Neuronal stem cell (in vitro differentiated cells): Measurements from ENCODE around the gene NFATC2.

Source experiments
- DNase-seq: peaks from one replicate; pipeline ENCODE4 v3.0.0-alpha.2; 2013; ENCODE audit warnings: low spot score
- H2AFZ ChIP-seq: one replicate; pipeline ENCODE4 v1.6.1; 2013; ENCODE audit warnings: mild to moderate bottlenecking, low read length, inconsistent platforms
- H2AK5ac ChIP-seq: 2 replicates; pipeline ENCODE4 v1.6.1; 2013; ENCODE audit warnings: low read depth, mild to moderate bottlenecking, inconsistent platforms, low read length, moderate library complexity, mixed read lengths
- H2BK120ac ChIP-seq: 2 replicates; pipeline ENCODE4 v1.6.1; 2013; ENCODE audit warnings: low read depth, mild to moderate bottlenecking, inconsistent platforms, low read length, moderate library complexity, mixed read lengths
- H2BK12ac ChIP-seq: one replicate; pipeline ENCODE4 v1.6.1; 2013; ENCODE audit warnings: low read length, inconsistent platforms
- H2BK15ac ChIP-seq: 2 replicates; pipeline ENCODE4 v1.6.1; 2013; ENCODE audit warnings: mild to moderate bottlenecking, low read length, inconsistent platforms, mixed read lengths
- H2BK5ac ChIP-seq: one replicate; pipeline ENCODE4 v1.6.1; 2013; ENCODE audit warnings: inconsistent platforms, mild to moderate bottlenecking, low read length, moderate library complexity
- H3K14ac ChIP-seq: one replicate; pipeline ENCODE4 v1.6.1; 2013; ENCODE audit warnings: low read length, inconsistent platforms
- H3K18ac ChIP-seq: 2 replicates; pipeline ENCODE4 v1.6.1; 2013; ENCODE audit warnings: low read length, inconsistent platforms
- H3K23ac ChIP-seq: 2 replicates; pipeline ENCODE4 v1.6.1; 2013; ENCODE audit warnings: low read depth, mild to moderate bottlenecking, mixed read lengths, low read length, inconsistent platforms; ENCODE audit not compliant: poor library complexity
- H3K27ac ChIP-seq: replicated peaks from 3 replicates; pipeline ENCODE4 v1.5.1; 2013; ENCODE audit warnings: low read length, inconsistent platforms
- H3K27me3 ChIP-seq, 3 experiments: 2 replicates each; pipeline ENCODE4 v1.6.1; 2013; ENCODE audit warnings: low read length in 3 of 3, mild to moderate bottlenecking in 2 of 3, inconsistent platforms in 1 of 3, low read depth in 1 of 3, mixed read lengths in 1 of 3, moderate library complexity in 1 of 3; ENCODE audit not compliant: control insufficient read depth in 3 of 3, insufficient read depth in 3 of 3
- H3K36me3 ChIP-seq, 2 donors: replicated peaks in 1 of 2; 2 replicates each; pipeline ENCODE4 v1.6.1; 2013; ENCODE audit warnings: low read length in 2 of 2; ENCODE audit not compliant: control insufficient read depth in 2 of 2, insufficient read depth in 2 of 2
- H3K4ac ChIP-seq: 2 replicates; pipeline ENCODE4 v1.6.1; 2013; ENCODE audit warnings: inconsistent platforms, mild to moderate bottlenecking, low read length, moderate library complexity
- H3K4me1 ChIP-seq, 2 donors: 1 replicate in 1 of 2; 2 replicates in 1 of 2; pipeline ENCODE4 v1.6.1; 2013; ENCODE audit warnings: low read length in 2 of 2, low read depth in 1 of 2; ENCODE audit not compliant: control insufficient read depth in 2 of 2, insufficient read depth in 1 of 2
- H3K4me2 ChIP-seq: one replicate; pipeline ENCODE4 v1.6.1; 2013; ENCODE audit warnings: mild to moderate bottlenecking, low read length, inconsistent platforms; ENCODE audit not compliant: insufficient read depth, poor library complexity, severe bottlenecking
- H3K4me3 ChIP-seq, 2 donors: 2 replicates each; pipeline ENCODE4 v1.5.1; 2013; ENCODE audit warnings: low read length in 2 of 2, mild to moderate bottlenecking in 2 of 2, inconsistent platforms in 1 of 2, moderate library complexity in 1 of 2
- H3K79me1 ChIP-seq: one replicate; pipeline ENCODE4 v1.6.1; 2013; ENCODE audit warnings: low read depth, mild to moderate bottlenecking, inconsistent platforms, low read length, moderate library complexity
- H3K9ac ChIP-seq: one replicate; pipeline ENCODE4 v1.6.1; 2013; ENCODE audit warnings: mild to moderate bottlenecking, low read depth, low read length, inconsistent platforms; ENCODE audit not compliant: poor library complexity
- H3K9me3 ChIP-seq, 2 donors: replicated peaks in 1 of 2; 2 replicates each; pipeline versions ENCODE3 to v1.6.1; 2013; ENCODE audit warnings: low read length in 2 of 2, mild to moderate bottlenecking in 2 of 2, inconsistent platforms in 1 of 2, low read depth in 1 of 2, mixed read lengths in 1 of 2, moderate library complexity in 1 of 2; ENCODE audit not compliant: control insufficient read depth in 2 of 2, insufficient read depth in 1 of 2
- H4K8ac ChIP-seq: one replicate; pipeline ENCODE4 v1.6.1; 2013; ENCODE audit warnings: low read depth, mild to moderate bottlenecking, inconsistent platforms, low read length, moderate library complexity
- H4K91ac ChIP-seq: one replicate; pipeline ENCODE4 v1.6.1; 2013; ENCODE audit warnings: low read length, low read depth, mild to moderate bottlenecking, inconsistent platforms; ENCODE audit not compliant: poor library complexity
- WGBS, 2 donors: extraction: QIAGEN DNeasy Blood & Tissue Kit; methylation state at CpG; one replicate each; pipeline ENCODE4 v1.1.7; 2013; ENCODE audit warnings: missing lambda C conversion rate in 2 of 2, mixed read lengths in 1 of 2; ENCODE audit not compliant: insufficient read length in 2 of 2, insufficient replicate concordance in 1 of 2; ENCODE audit errors: extremely low coverage in 2 of 2; 5-methylcytosine and 5-hydroxymethylcytosine counted together

The NFATC2 gene

DNA sequence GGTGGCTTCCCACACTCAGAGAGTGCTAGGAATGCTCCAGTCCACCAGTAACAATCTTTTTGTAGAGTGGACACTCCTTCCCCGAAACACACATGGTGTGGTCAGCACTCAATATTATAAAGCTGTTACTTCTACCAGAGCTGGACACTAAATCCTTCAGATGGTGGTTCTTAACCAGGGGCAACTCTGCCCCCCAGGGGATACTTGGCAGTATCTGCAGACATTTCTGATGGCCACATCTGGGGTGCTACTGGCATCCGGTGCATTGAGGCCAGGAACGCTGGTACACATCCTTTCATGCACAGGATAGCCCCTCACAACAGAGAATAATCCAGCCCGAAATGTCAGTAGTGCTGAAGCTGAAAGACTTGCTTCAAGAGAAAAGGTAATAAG, 124.4 kb downstream of the NFATC2 start:
- Histone ChIP-seq H3K27ac (no peak overlapping the region), H2AK5ac (no peak overlapping the region), H3K14ac (no peak overlapping the region), H3K23ac (no peak overlapping the region), H2BK5ac (no peak overlapping the region), H3K27me3 (no peaks in the 10 kb centered on the region), H3K4me2 (no peak overlapping the region), H2AFZ (no peak overlapping the region), H4K91ac (no peak overlapping the region), H3K4me3 (no peak overlapping the region), H3K18ac (no peak overlapping the region), H2BK15ac (no peak overlapping the region), H3K4me1 (peaks cover 1 to 3% of the 10 kb centered on the region in 2 donors), H3K9me3 (no peaks in the 10 kb centered on the region), H3K79me1 (no peaks in the 10 kb centered on the region), H4K8ac (no peak overlapping the region), H3K9ac (no peak overlapping the region), H3K36me3 (no peaks in the 10 kb centered on the region), H2BK120ac (no peak overlapping the region), H3K4ac (no peak overlapping the region), H2BK12ac (no peak overlapping the region)
- no CpG with 5 or more reads among the region's 4 CpGs for WGBS, 2 donors
- DNase-seq, result no peak

DNA sequence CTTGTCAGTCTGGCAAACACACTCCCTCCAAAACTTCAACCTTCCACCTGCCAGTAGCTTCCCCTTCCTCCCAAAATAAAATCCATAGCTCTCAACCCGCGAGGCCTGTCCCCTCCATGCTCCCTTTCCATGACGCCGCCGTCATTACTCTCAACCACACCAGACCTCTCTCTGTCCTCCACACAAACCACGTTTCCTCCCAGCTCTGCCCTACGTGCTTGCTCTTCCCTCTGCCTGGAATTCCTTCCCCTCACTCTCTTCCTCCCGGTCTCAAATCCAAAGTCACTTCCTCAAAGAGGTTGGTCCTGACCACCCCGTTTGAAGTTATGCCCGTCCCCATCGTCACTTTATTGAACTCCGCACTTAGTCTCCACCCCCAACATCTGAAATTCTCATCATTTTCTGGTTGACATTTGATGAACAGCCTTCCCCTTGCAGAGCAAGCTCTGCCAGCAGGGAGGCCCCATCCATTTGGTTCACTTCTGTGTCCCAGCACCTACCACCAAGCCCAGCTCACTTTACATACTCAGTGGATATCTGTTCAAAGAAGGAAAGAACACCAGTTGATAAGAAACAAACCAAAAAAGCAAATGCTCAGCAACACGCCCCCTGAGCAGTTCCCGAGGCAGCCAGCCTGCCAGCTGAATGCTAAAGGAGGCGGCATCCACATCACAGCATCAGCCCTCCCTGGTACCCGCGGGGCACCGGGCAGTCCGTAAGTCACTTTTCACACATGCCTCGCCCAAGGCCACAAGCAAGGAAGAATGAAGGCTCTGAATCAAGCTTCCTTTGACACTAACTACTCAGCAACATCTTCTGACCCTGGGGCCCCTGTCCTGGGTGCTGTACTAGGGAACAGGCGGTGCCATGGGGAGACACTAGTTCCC, 125.0 kb downstream of the NFATC2 start:
- no CpG with 5 or more reads among the region's 21 CpGs for WGBS, 2 donors
- H3K36me3 ChIP-seq, result no peaks in the 10 kb centered on the region
- no peak overlapping the region for H3K4ac ChIP-seq
- no peaks in the 10 kb centered on the region for H3K79me1 ChIP-seq
- H3K9me3 ChIP-seq, result no peaks in the 10 kb centered on the region
- H2AK5ac ChIP-seq, result no peak overlapping the region
- no peak overlapping the region for H3K4me2 ChIP-seq
- no peak for DNase-seq
- H3K4me3 ChIP-seq, result no peak overlapping the region
- H2BK12ac ChIP-seq, result no peak overlapping the region
- H2BK5ac ChIP-seq, result no peak overlapping the region
- H3K27me3 ChIP-seq, result no peaks in the 10 kb centered on the region
- H3K4me1 ChIP-seq, result peaks cover 3 to 5% of the 10 kb centered on the region in 2 donors
- no peak overlapping the region for H3K23ac ChIP-seq
- H4K8ac ChIP-seq, result no peak overlapping the region
- H2BK120ac ChIP-seq, result no peak overlapping the region
- no peak overlapping the region for H3K14ac ChIP-seq
- no peak overlapping the region for H3K18ac ChIP-seq
- no peak overlapping the region for H3K27ac ChIP-seq
- peak overlapping the region; percentile 5 for H2AFZ ChIP-seq
- H4K91ac ChIP-seq, result no peak overlapping the region
- H3K9ac ChIP-seq, result no peak overlapping the region
- H2BK15ac ChIP-seq, result no peak overlapping the region

DNA sequence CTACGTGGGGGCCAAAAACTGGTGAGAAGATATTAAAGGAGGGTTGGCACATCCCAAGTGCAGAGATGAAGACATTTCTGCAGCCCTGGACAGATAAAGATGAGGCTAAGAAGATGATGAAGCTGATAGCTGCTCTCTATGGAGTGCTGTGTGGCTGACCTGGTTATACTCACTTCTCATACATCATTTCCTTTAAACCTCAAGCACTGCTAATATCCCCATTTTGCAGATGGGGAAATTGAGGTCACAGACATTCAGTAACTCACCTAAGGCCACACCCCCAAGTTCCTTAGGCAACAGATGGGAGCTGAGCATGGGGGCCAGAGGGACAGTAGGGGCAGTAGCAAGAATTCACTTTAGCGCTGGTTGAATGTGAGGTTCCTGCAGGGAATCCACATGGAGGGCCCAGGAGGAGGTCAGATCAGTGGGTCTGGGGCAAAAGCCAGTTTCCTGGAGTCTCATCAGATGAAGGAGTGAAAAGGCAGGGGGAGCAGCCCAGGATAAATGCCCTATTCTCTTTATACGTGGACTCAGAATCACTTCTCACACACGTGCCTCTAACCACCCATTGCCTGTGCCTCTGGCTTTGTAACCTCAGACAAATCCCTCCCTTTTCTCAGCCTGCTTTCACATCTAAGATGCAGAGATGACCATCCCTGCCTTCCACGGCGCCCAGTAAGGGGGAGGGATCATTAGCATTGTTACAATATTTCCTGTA, 125.8 kb downstream of the NFATC2 start:
- no peak overlapping the region for H3K9ac ChIP-seq
- no peak overlapping the region for H2AK5ac ChIP-seq
- peak overlapping the region; percentile 5 for H2AFZ ChIP-seq
- H3K4me2 ChIP-seq, result no peak overlapping the region
- no peak overlapping the region for H2BK120ac ChIP-seq
- no peak overlapping the region for H4K8ac ChIP-seq
- no peaks in the 10 kb centered on the region for H3K9me3 ChIP-seq
- H2BK5ac ChIP-seq, result no peak overlapping the region
- H2BK15ac ChIP-seq, result no peak overlapping the region
- no peaks in the 10 kb centered on the region for H3K27me3 ChIP-seq
- peaks cover 8 to 10% of the 10 kb centered on the region in 2 donors for H3K4me1 ChIP-seq
- H3K4me3 ChIP-seq, result no peak overlapping the region
- WGBS, 2 donors, result no CpG with 5 or more reads among the region's 6 CpGs
- H4K91ac ChIP-seq, result no peak overlapping the region
- H3K27ac ChIP-seq, result no peak overlapping the region
- H3K79me1 ChIP-seq, result no peaks in the 10 kb centered on the region
- no peak overlapping the region for H3K4ac ChIP-seq
- H2BK12ac ChIP-seq, result no peak overlapping the region
- no peak for DNase-seq
- peak overlapping the region; percentile 15 for H3K18ac ChIP-seq
- no peaks in the 10 kb centered on the region for H3K36me3 ChIP-seq
- no peak overlapping the region for H3K14ac ChIP-seq
- H3K23ac ChIP-seq, result no peak overlapping the region

DNA sequence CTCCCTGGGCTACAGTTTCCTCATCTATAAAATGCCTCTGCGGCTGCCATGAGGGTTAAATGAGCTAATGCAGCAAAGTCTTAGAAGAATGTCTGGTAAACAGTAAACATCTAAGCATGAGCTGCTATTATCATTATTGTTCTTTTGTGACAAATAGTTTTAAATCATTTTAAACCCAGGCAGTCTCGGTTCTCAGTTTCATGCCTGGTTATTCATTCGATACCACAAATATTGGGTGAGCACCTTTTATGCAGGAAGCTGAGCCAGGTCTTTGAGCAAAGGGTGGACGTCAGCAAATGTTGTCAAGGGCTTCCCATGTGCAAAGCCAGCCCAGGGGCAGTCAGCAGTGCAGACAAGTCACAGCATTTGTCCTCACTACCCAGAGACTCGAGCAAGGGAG, 128.7 kb downstream of the NFATC2 start:
- H2BK120ac ChIP-seq, result no peak overlapping the region
- H2BK15ac ChIP-seq, result no peak overlapping the region
- no peak overlapping the region for H3K4ac ChIP-seq
- H3K9me3 ChIP-seq, result no peaks in the 10 kb centered on the region
- DNase-seq, result no peak
- H2BK12ac ChIP-seq, result no peak overlapping the region
- H3K79me1 ChIP-seq, result no peaks in the 10 kb centered on the region
- H3K4me3 ChIP-seq, result no peak overlapping the region
- no peak overlapping the region for H3K9ac ChIP-seq
- no peak overlapping the region for H4K91ac ChIP-seq
- H3K23ac ChIP-seq, result no peak overlapping the region
- no peak overlapping the region for H2AK5ac ChIP-seq
- no CpG with 5 or more reads among the region's 5 CpGs for WGBS, 2 donors
- no peak overlapping the region for H3K4me2 ChIP-seq
- H3K36me3 ChIP-seq, result no peaks in the 10 kb centered on the region
- H2BK5ac ChIP-seq, result no peak overlapping the region
- H3K18ac ChIP-seq, result no peak overlapping the region
- H2AFZ ChIP-seq, result no peak overlapping the region
- no peak overlapping the region for H3K14ac ChIP-seq
- no peak overlapping the region for H4K8ac ChIP-seq
- no peak overlapping the region for H3K27ac ChIP-seq
- peaks cover 7 to 8% of the 10 kb centered on the region in 2 donors for H3K4me1 ChIP-seq
- H3K27me3 ChIP-seq, result no peaks in the 10 kb centered on the region
